K562 (cell line): Measurements from ENCODE around the gene MRPL22. TPM values are rescaled to one million over a fixed set of nuclear protein-coding genes. Genes with fewer than 3 reads are reported as not detected.
A peak's percentile ranks its signal among the peaks of the same experiment; 100 is the strongest.

Experiments
- ATAC-seq: fragments of 200-7000 bp; cut with Tn5 transposase; 3 replicates; pipeline ENCODE4 v1.9.1; 2020; ENCODE audit warnings: moderate library complexity
- BruUV-seq: library from RNA; stranded (reverse); fragments of 400-500 nt; replicated peaks from 2 replicates; lab custom pipeline; 2021; lab: Mats Ljungman, UMichigan
- CTCF ChIA-PET: fragments of 300-600 bp; formaldehyde crosslinking; extraction: SDS; loops from one replicate; lab custom pipeline; 2021; ENCODE audit warnings: low intra/inter-chr PET ratio; lab: Yijun Ruan, JAX
- POLR2A ChIA-PET: fragments of 300-600, 350-650 bp; sonication (Branson Sonifier 250); formaldehyde crosslinking; extraction: SDS; loops from one replicate; lab custom pipeline; 2021; ENCODE audit warnings: antibody characterized with exemption, inconsistent platforms; lab: Yijun Ruan, JAX
- DNase-seq, 4 experiments: peaks; one replicate each; pipeline versions ENCODE4 v3.0.0 to v3.0.0-alpha.2; 2011 to 2018; ENCODE audit warnings: low spot score in 3 of 4, mixed read lengths in 3 of 4; ENCODE audit errors: extremely low read depth in 1 of 4
- FAIRE-seq: peaks from 2 replicates; lab custom pipeline; 2011; peaks lifted over from hg19 to GRCh38; lab: Jason Lieb, UNC
- H2AFZ ChIP-seq: 2 replicates; pipeline ENCODE4 v1.6.0; 2011; ENCODE audit warnings: low read depth, low read length, control low read depth, inconsistent platforms
- H3K27ac ChIP-seq: fragments of 200-600 bp; 3 replicates; pipeline ENCODE4 v1.8.0; 2011; ENCODE audit warnings: low read depth, mild to moderate bottlenecking, control low read depth, inconsistent platforms, low read length, moderate library complexity, mixed read lengths; ENCODE audit errors: extremely low read depth
- H3K27me3 ChIP-seq, 2 experiments: fragments of 300-600 bp in 1 of 2; 2 replicates in 1 of 2; 3 replicates in 1 of 2; pipeline versions ENCODE4 v1.6.0 to v1.8.0; 2011; ENCODE audit warnings: inconsistent platforms in 2 of 2, low read length in 2 of 2, mild to moderate bottlenecking in 1 of 2, mixed read lengths in 1 of 2, moderate library complexity in 1 of 2; ENCODE audit not compliant: control insufficient read depth in 2 of 2, insufficient read depth in 2 of 2
- H3K36me3 ChIP-seq: fragments of 300-600 bp; 3 replicates; pipeline ENCODE4 v1.8.0; 2011; ENCODE audit warnings: mild to moderate bottlenecking, low read length, inconsistent platforms; ENCODE audit not compliant: control insufficient read depth, insufficient read depth
- H3K4me1 ChIP-seq, 2 experiments: fragments of 200-600 bp in 1 of 2; replicated peaks in 1 of 2; 2 replicates in 1 of 2; 3 replicates in 1 of 2; pipeline versions ENCODE4 v1.5.1 to v1.8.0; 2011; ENCODE audit warnings: inconsistent platforms in 2 of 2, low read length in 2 of 2, mild to moderate bottlenecking in 1 of 2, mixed read lengths in 1 of 2, moderate library complexity in 1 of 2; ENCODE audit not compliant: control insufficient read depth in 2 of 2, insufficient read depth in 2 of 2
- H3K4me2 ChIP-seq: 2 replicates; pipeline ENCODE4 v1.6.1; 2011; ENCODE audit warnings: low read length, control low read depth, inconsistent platforms, mixed read lengths; ENCODE audit not compliant: insufficient read depth
- H3K4me3 ChIP-seq: fragments of 200-600 bp; sonication (generic), shearing (Covaris generic); 2 replicates; pipeline ENCODE4 v1.5.1; 2016; ENCODE audit warnings: control low read depth, inconsistent platforms
- H3K79me2 ChIP-seq: fragments of 200-600 bp; 3 replicates; pipeline ENCODE4 v1.8.0; 2011; ENCODE audit warnings: low read length, inconsistent platforms; ENCODE audit not compliant: control insufficient read depth, insufficient read depth
- H3K9ac ChIP-seq, 2 experiments: 2 replicates each; pipeline versions ENCODE4 v1.6.0 to v1.6.1; 2011; ENCODE audit warnings: low read depth in 2 of 2, low read length in 2 of 2, control low read depth in 1 of 2, inconsistent platforms in 1 of 2, mild to moderate bottlenecking in 1 of 2, mixed read lengths in 1 of 2; ENCODE audit not compliant: insufficient read depth in 1 of 2
- H3K9me1 ChIP-seq: one replicate; pipeline ENCODE4 v1.6.0; 2011; ENCODE audit warnings: inconsistent platforms, mild to moderate bottlenecking, low read length, moderate library complexity; ENCODE audit not compliant: control insufficient read depth, insufficient read depth
- H3K9me3 ChIP-seq: replicated peaks from 2 replicates; pipeline ENCODE4 v1.5.1; 2011; ENCODE audit warnings: low read depth, low read length, inconsistent platforms; ENCODE audit not compliant: control insufficient read depth, insufficient read depth
- H4K20me1 ChIP-seq: replicated peaks from 2 replicates; pipeline ENCODE4 v1.6.1; 2011; ENCODE audit warnings: low read length, inconsistent platforms, mixed read lengths; ENCODE audit not compliant: control insufficient read depth, insufficient read depth
- CBX3 ChIP-seq, 2 experiments: IDR thresholded peaks; 1 replicate in 1 of 2; 2 replicates in 1 of 2; pipeline ENCODE4 v1.6.1; 2012; ENCODE audit warnings: inconsistent platforms in 2 of 2, low read length in 2 of 2, borderline replicate concordance in 1 of 2, control low read depth in 1 of 2
- DIDO1 ChIP-seq: fragments of 450-650 bp; IDR thresholded peaks from 2 replicates; pipeline ENCODE4 v1.6.1; 2016; ENCODE audit warnings: low read depth, missing biosample characterization, missing genetic modification characterization
- FOSL1 ChIP-seq: fragments of 200-800 bp; sonication (Bioruptor generic); conservative IDR thresholded peaks from 2 replicates; pipeline ENCODE4 v1.6.1; 2016; ENCODE audit warnings: missing genetic modification characterization, missing compliant biosample characterization
- JUND ChIP-seq, 2 experiments: IDR thresholded peaks; 2 replicates in 1 of 2; 3 replicates in 1 of 2; pipeline ENCODE4 v1.6.1; 2011; ENCODE audit warnings: borderline replicate concordance in 2 of 2, low read depth in 2 of 2, low read length in 2 of 2, improper control_type of control experiment in 1 of 2, missing biosample characterization in 1 of 2, missing genetic modification characterization in 1 of 2, missing genetic modification reagents in 1 of 2
- NCOA4 ChIP-seq: fragments of 450-650 bp; IDR thresholded peaks from 2 replicates; pipeline ENCODE4 v1.6.1; 2018; ENCODE audit warnings: mild to moderate bottlenecking; ENCODE audit not compliant: partially characterized antibody
- RCOR1 ChIP-seq, 2 experiments: IDR thresholded peaks; 2 replicates each; pipeline ENCODE4 v1.6.1; 2012; ENCODE audit warnings: low read depth in 2 of 2, low read length in 2 of 2, borderline replicate concordance in 1 of 2, improper control_type of control experiment in 1 of 2
- SNRNP70 ChIP-seq: fragments of 200-400 bp; formaldehyde crosslinking; optimal IDR thresholded peaks from 2 replicates; pipeline ENCODE3; 2017; ENCODE audit warnings: low read depth, low read length
- SUPT5H ChIP-seq: fragments of 450-650 bp; IDR thresholded peaks from 2 replicates; pipeline ENCODE4 v1.6.1; 2016
- TAF7 ChIP-seq: fragments of 450-650 bp; IDR thresholded peaks from 2 replicates; pipeline ENCODE4 v1.6.1; 2016; ENCODE audit warnings: missing genetic modification characterization, missing compliant biosample characterization
- TOE1 ChIP-seq, 2 experiments: fragments of 450-650 bp in 1 of 2; sonication (generic) in 1 of 2; formaldehyde crosslinking in 1 of 2; IDR thresholded peaks; 2 replicates each; pipeline versions ENCODE4 v1.7.1 to v1.8.0; 2016 to 2022; ENCODE audit warnings: borderline replicate concordance in 2 of 2, mild to moderate bottlenecking in 2 of 2, antibody characterized with exemption in 1 of 2, inconsistent platforms in 1 of 2, low read depth in 1 of 2, missing genetic modification reagents in 1 of 2, moderate library complexity in 1 of 2
- ZNF124 ChIP-seq: sonication (generic); formaldehyde crosslinking; IDR thresholded peaks from 2 replicates; pipeline ENCODE4 v1.8.1; 2022; ENCODE audit warnings: missing genetic modification reagents
- ZNF24 ChIP-seq: fragments of 450-650 bp; IDR thresholded peaks from 2 replicates; pipeline ENCODE4 v1.6.1; 2016
- WGBS: fragments of 100-300 bp; shearing (Covaris generic); methylation state at CpG from one replicate; pipeline ENCODE4 v1.1.6; 2016; ENCODE audit warnings: low coverage, mixed read lengths; ENCODE audit not compliant: insufficient coverage; ENCODE audit errors: missing lambda C conversion rate; 5-methylcytosine and 5-hydroxymethylcytosine counted together
- in situ Hi-C: fragments of 300-500 bp; cut with MboI; formaldehyde crosslinking; loops from 4 replicates; pipeline ENCODE4 v1.15.0; 2018; ENCODE audit warnings: inconsistent platforms, mixed read lengths
- intact Hi-C: fragments of 100-400 bp; cut with micrococcal nuclease; formaldehyde crosslinking; loops from 2 replicates; pipeline ENCODE4 v1.14.2; 2022
- polyA plus RNA-seq, 8 experiments: library from polyadenylated mRNA; depleted of rRNA in 4 of 8; stranded (reverse) in 5 of 8; unstranded in 3 of 8; fragments of >200 nt; fragmentation: Nextera tagmentation in 2 of 8; fragmentation: Illumina TruSeq in 1 of 8; extraction: Ambion mirVana in 2 of 8; extraction: Trizol in 1 of 8; gene quantifications; 2 replicates each; pipeline versions ENCODE4 v1.2.1 to v1.2.3, GENCODE V29; 2011 to 2014; ENCODE audit warnings: inconsistent platforms in 1 of 8, missing spikeins in 1 of 8
- total RNA-seq, 7 experiments: library from RNA; depleted of rRNA in 6 of 7; stranded (reverse); fragments of >200 nt in 6 of 7; fragmentation: Illumina TruSeq in 2 of 7; extraction: Trizol in 2 of 7; gene quantifications; 2 replicates each; pipeline versions ENCODE4 v1.2.1 to v1.2.3, GENCODE V29; 2011 to 2021; ENCODE audit warnings: low replicate concordance in 1 of 7
- TF ChIP-seq, protein P1 (sequence below): fragments of 450-650 bp; formaldehyde crosslinking; conservative IDR thresholded peaks from 2 replicates; pipeline ENCODE4 v1.4.0; 2022; ENCODE audit warnings: mild to moderate bottlenecking, missing genetic modification characterization
- TF ChIP-seq, protein P2 (sequence below), 2 experiments: IDR thresholded peaks; 2 replicates each; pipeline ENCODE4 v1.6.1; 2012; ENCODE audit warnings: improper control_type of control experiment in 2 of 2, low read depth in 2 of 2, low read length in 2 of 2, borderline replicate concordance in 1 of 2
- TF ChIP-seq, protein P3 (sequence below): fragments of 150-350 bp; conservative IDR thresholded peaks from 2 replicates; pipeline ENCODE4 v1.6.1; 2014; ENCODE audit warnings: low read length

Gene MRPL22
- total and polyA plus RNA-seq, 9 of the 15 experiments (the other 6 are each of a cell fraction or from before 2014, with no cell fraction given), result 41.1 to 424 (median 102) TPM

DNA sequence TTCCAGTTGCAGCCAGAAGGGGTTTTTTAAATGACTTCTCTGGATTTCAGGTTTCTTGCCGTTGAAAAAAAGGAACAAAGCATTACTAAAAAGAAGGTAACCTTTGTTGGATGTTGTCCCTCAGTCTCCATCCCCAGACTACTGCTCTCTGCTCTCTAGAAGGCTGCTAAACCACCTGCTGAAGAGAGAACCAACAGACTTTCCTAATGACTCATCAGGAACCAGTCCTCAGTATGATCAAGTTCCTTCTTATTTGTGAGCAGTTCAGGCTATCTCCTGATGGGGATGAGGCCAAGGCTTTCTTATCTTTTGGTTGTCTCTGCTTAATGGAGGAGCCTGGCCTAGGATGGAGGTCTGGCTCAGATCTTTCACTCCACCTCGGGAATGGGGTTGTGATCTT lies 76.7 kb downstream of the MRPL22 start:
- WGBS, result 0% methylated on average over 2 of the region's 2 CpGs
- FAIRE-seq (no peak), DNase-seq (no peak), ATAC-seq (peak; percentile 48; the same call in 2 of the 3 replicates)
- H3K36me3 ChIP-seq, result no peaks in the 10 kb centered on the region
- no TSS peak for BruUV-seq
- no peak overlapping the region for H3K27ac ChIP-seq
- H3K9ac ChIP-seq, result no peak overlapping the region
- no peaks in the 10 kb centered on the region for H4K20me1 ChIP-seq
- no peak overlapping the region for H3K4me2 ChIP-seq
- H3K4me3 ChIP-seq, result no peak overlapping the region
- H3K79me2 ChIP-seq, result no peaks in the 10 kb centered on the region
- H3K27me3 ChIP-seq, result peaks cover 18 to 38% of the 10 kb centered on the region in 2 experiments; a peak in 4 of 5 replicates
- intact Hi-C loops (no loop called here), in situ Hi-C loops (loop anchor here (10.0 kb wide), 1 partner anchor 373 kb away; no protein-coding TSS in a partner anchor)
- H3K4me1 ChIP-seq, result peaks cover 0 to 14% of the 10 kb centered on the region in 2 experiments; a peak in 4 of 5 replicates
- POLR2A ChIA-PET, result no interaction called here
- CTCF ChIA-PET, result interaction anchor here (0.6 kb wide), 1 partner anchor 122 kb away, joined by 3 read pairs; no protein-coding TSS in a partner anchor
- no peaks in the 10 kb centered on the region for H3K9me3 ChIP-seq
- H3K9me1 ChIP-seq, result no peaks in the 10 kb centered on the region
- no peak overlapping the region for H2AFZ ChIP-seq
- TF ChIP-seq ZNF24 (no peak), RCOR1 (IDR thresholded peaks at IDR 0.05; ENCODE audit: borderline replicate concordance in 1 of 2, low read depth in 2 of 2, low read length in 2 of 2) (0 out of 4 replicates have a peak, but pooled peaks of 1 of the 2 experiments have one; percentile 8), TAF7 (tag) (no peak), SUPT5H (no peak), DIDO1 (tag) (no peak), FOSL1 (tag) (peak; percentile 31; the same call in 1 of the 2 replicates), SNRNP70 (no peak), JUND (IDR thresholded peaks at IDR 0.05; ENCODE audit: borderline replicate concordance, low read depth, low read length) (peak; percentile 17; the same call in 1 of the 2 replicates), JUND (tag; IDR thresholded peaks at IDR 0.05; ENCODE audit: borderline replicate concordance, low read depth, low read length) (peak; percentile 44; the same call in 1 of the 3 replicates), ZNF124 (CRISPR knock-in tag) (no peak), TOE1 (IDR thresholded peaks at IDR 0.05; ENCODE audit: borderline replicate concordance) (no peak), TOE1 (CRISPR knock-in tag; IDR thresholded peaks at IDR 0.05; ENCODE audit: borderline replicate concordance, low read depth) (no peak), CBX3 (IDR thresholded peaks at IDR 0.05; ENCODE audit: borderline replicate concordance in 1 of 2, low read length in 2 of 2) (no peak), NCOA4 (no peak)
- TF ChIP-seq, protein P1, sequence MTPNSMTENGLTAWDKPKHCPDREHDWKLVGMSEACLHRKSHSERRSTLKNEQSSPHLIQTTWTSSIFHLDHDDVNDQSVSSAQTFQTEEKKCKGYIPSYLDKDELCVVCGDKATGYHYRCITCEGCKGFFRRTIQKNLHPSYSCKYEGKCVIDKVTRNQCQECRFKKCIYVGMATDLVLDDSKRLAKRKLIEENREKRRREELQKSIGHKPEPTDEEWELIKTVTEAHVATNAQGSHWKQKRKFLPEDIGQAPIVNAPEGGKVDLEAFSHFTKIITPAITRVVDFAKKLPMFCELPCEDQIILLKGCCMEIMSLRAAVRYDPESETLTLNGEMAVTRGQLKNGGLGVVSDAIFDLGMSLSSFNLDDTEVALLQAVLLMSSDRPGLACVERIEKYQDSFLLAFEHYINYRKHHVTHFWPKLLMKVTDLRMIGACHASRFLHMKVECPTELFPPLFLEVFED (CRISPR knock-in tag), result no peak
- TF ChIP-seq, protein P2, sequence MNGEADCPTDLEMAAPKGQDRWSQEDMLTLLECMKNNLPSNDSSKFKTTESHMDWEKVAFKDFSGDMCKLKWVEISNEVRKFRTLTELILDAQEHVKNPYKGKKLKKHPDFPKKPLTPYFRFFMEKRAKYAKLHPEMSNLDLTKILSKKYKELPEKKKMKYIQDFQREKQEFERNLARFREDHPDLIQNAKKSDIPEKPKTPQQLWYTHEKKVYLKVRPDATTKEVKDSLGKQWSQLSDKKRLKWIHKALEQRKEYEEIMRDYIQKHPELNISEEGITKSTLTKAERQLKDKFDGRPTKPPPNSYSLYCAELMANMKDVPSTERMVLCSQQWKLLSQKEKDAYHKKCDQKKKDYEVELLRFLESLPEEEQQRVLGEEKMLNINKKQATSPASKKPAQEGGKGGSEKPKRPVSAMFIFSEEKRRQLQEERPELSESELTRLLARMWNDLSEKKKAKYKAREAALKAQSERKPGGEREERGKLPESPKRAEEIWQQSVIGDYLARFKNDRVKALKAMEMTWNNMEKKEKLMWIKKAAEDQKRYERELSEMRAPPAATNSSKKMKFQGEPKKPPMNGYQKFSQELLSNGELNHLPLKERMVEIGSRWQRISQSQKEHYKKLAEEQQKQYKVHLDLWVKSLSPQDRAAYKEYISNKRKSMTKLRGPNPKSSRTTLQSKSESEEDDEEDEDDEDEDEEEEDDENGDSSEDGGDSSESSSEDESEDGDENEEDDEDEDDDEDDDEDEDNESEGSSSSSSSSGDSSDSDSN (IDR thresholded peaks at IDR 0.05; ENCODE audit: borderline replicate concordance in 1 of 2, low read depth in 2 of 2, low read length in 2 of 2), result no peak
- TF ChIP-seq, protein P3, sequence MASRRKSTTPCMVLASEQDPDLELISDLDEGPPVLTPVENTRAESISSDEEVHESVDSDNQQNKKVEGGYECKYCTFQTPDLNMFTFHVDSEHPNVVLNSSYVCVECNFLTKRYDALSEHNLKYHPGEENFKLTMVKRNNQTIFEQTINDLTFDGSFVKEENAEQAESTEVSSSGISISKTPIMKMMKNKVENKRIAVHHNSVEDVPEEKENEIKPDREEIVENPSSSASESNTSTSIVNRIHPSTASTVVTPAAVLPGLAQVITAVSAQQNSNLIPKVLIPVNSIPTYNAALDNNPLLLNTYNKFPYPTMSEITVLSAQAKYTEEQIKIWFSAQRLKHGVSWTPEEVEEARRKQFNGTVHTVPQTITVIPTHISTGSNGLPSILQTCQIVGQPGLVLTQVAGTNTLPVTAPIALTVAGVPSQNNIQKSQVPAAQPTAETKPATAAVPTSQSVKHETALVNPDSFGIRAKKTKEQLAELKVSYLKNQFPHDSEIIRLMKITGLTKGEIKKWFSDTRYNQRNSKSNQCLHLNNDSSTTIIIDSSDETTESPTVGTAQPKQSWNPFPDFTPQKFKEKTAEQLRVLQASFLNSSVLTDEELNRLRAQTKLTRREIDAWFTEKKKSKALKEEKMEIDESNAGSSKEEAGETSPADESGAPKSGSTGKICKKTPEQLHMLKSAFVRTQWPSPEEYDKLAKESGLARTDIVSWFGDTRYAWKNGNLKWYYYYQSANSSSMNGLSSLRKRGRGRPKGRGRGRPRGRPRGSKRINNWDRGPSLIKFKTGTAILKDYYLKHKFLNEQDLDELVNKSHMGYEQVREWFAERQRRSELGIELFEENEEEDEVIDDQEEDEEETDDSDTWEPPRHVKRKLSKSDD, result no peak
